GM12875 (cell line): ENCODE measurements around the gene MYO15B.
A peak's percentile ranks its signal among the peaks of the same experiment; 100 is the strongest.

Experiments used
- H3K4me3 ChIP-seq: one replicate; pipeline ENCODE4 v1.5.1; 2011; ENCODE audit warnings: low read depth, low read length, control low read depth
- CTCF ChIP-seq: IDR thresholded peaks from 2 replicates; pipeline ENCODE4 v1.5.1; 2011; ENCODE audit warnings: low read depth, mild to moderate bottlenecking, control low read depth, inconsistent platforms, low read length, moderate library complexity, borderline replicate concordance; ENCODE audit not compliant: insufficient read depth

The MYO15B gene

GRCh38 chr17:75584849-75585175 is 2.8 kb upstream of the MYO15B start:
- H3K4me3 ChIP-seq = no peak overlapping the region

GRCh38 chr17:75588596-75589011 is 1.0 kb downstream of the MYO15B start:
- no peak for TF ChIP-seq CTCF
- H3K4me3 ChIP-seq = no peak overlapping the region

More at GRCh38 chr17:75584849-75585175, 2.8 kb upstream of the MYO15B start:
- no peak for TF ChIP-seq CTCF

DNA sequence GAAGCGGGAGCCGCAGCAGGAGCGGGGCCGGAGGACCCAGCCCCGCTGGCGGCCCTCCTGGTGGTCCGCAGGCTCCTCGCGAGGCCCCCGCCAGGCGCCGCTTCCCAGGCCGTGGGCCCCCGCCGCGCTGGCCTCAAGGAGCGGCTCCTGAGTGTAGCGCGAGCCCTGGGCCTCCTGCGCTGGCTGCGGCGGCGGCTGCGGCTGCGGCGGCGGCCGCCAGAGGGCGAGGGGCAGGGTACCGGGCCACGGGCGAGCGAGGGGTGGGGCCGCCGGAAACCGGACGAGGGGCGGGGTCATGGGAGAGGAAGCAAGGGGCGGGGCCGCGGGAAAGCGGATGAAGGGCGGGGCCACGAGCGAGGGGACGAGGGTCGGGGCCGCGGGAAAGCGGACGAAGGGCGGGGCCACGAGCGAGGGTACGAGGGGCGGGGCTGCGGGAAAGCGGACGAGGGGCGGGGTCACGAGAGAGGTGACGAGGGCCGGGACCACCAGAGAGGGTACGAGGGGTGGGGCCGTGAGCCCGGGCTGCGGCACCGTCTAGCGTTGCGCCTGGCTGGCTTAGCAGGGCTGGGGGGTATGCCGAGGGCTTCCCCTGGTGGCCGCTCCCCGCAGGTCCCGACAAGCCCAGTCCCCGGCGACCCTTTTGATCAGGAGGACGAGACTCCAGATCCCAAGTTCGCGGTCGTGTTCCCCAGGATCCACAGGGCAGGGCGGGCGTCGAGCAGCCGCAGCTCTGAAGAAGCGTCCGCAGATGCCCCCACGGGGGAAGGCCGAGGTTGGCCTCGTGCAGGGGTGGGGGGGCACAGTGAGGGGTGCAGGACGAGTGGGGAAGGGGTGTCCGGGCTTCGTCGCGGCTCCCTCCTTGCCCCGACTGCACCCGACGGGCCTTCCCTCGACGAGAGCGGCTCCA is 1.7 kb downstream of the MYO15B start:
- peak overlapping the region; percentile 17 for H3K4me3 ChIP-seq
- TF ChIP-seq CTCF = peak; percentile 64

- no peak for TF ChIP-seq CTCF
- H3K4me3 ChIP-seq = no peak overlapping the region
Observed at GRCh38 chr17:75589919-75590303, 2.3 kb downstream of the MYO15B start.

- no peak overlapping the region for H3K4me3 ChIP-seq
- TF ChIP-seq CTCF = no peak
Observed at GRCh38 chr17:75590314-75590761, 2.7 kb downstream of the MYO15B start.

DNA sequence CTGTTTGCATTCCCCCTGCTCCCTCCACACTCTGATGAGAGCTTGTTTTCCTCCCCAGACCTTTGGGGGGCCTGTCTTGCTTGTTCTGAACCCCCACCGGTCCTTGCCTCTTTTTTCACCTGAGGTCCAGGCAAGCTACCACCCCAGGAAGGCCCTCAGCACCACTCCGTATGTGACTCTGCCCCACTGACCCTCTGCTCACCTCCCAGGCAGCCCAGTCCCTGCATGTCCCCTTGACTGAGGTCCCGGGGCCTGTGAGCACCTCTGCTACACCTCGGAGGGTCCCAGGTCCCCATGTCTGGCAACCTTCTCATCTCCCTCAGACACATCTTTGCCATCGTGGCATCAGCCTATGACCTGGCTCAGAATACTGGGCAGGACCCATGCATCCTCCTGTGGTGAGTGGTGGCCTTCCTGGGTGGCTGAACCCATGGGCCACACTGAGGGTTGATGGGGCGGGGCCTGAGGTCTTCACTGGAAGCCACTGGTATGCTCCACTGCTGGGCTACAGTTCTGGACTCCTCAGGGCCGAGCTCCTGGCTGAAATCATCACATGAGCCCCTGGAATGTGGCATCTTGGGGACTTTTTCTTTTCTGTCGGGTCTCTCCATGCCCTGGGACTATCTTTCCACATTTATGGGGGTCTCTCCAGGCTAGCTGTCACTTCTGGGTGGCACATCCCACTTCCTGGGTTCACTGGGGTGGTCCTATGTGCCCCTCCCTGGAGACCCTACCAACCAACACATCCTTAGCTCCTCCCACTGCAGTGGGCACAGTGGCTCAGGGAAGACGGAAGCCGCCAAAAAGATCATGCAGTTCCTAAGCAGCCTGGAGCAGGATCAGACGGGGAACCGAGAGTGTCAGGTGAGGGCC is 3.5 kb downstream of the MYO15B start:
- no peak overlapping the region for H3K4me3 ChIP-seq
- TF ChIP-seq CTCF = no peak
